ENCODE results near the gene HNRNPA1.
"Not testable (repeated sequence)": the region's sequence is repeated elsewhere in the genome, so short reads cannot be mapped to it uniquely, and the experiment has no call there.

HNRNPA1 gene

DNA sequence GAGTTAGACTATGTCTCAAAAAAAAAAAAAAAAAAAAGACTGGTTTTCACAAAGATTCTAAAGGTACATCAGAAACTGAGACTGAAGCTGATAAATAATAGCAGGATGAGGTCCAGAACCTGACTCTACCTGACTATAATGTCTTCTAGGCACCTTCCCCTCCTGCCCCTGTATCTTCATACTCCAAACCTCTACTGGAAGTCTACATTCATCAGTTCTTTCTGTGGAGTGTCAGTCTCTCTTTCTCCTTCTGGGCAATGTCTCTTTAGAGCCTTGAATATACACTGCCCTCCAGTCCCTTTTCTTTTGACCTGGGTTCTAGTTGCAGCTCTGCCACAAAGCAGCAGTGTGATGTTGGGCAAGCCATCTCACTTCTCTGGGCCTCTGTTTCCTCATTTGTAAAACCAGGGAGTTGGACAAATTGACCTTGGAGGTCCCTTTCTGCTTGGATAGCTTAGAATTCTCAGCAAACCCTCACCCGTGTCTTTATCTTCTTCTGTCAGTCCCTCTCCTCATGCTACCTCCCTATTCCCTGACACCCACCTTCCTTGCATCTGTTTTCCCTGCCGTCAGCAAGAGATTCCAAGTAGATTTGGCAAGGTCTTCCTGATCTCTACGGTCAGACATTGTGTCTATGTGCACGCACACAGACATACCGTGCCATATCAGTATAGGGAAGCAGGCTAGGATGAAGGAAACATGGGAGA, 16.0 kb downstream of the HNRNPA1 start:
- in situ Hi-C loops (cut with MboI; ENCODE audit: low sequenced_read_pairs), result no loop called here

DNA sequence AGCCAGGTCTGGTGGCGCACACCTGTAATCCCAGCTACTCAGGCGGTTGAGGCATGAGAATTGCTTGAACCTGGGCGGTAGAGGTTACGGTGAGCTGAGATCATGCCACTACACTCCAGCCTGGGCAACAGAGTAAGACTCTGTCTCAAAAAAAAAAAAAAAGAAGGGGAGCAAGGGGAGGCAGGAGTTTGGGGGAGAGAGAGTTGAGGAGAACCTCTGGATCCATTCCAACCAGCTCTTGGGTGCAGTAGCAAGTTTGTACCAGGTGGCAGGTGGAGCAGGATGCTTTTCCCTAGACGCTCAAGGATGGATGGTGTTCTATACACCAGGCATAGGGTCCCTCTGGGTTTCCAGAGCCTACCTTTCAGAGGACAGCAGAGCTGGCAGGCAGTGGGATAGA, 18.4 kb downstream of the HNRNPA1 start:
- in situ Hi-C loops (cut with MboI; ENCODE audit: low sequenced_read_pairs), result no loop called here

DNA sequence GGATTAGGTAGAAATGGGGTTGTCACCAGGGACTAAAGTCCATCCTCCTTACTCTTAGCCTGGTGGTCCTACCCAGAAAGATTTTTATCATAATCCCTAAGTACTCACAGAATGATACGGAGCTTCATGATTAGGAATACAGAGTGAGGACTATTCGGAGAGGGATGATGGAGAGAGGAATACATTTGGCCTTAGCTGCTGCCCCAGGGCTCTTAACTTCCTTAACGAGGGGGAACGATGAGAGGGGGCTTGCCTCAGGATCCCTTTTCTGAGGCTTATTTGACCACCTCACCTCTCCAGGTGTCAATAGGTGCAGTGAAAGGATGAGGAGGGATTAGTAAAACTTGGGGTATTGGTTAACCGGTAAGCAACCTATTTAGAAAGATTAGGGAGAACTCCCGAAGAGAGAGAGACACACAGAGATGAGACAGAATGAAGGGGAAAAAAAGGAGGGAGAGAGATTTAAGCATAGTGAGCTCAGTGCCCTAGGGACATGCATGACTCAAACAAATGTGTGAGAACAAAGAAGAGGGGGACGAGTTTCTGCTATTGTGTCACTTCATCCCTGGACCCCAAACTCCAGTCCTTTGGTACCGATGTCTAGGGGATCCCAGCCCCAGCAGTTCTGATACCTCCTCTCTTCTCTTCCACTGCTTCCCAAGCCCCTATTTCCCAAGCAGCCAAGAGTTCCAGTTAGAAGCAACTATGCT, 19.1 kb downstream of the HNRNPA1 start:
- in situ Hi-C loops (cut with MboI; ENCODE audit: low sequenced_read_pairs), result no loop called here

DNA sequence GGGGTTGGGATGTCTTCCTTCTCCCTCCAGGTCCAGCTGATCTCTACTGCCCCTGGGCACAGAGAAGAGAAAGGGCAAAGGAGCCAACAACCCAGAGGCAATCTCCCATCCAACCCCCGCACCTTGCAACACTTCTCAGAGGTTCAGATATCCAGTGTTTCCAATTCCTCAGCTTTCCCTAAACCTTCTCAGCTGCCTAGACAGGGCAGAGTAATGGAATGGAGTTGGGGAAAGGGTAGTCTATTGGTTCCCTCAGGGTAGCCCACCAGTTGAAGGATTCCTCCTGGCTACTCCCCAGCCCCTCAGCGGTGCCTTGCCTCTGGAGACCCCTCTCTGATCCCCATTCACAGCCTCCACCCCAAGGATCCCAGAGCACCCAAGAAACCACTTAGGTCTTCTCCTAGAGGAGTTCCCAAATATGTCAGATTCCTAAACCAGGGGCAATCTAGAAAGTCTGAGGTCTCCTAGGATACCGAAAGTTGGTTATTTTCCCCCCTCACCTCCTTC, 19.8 kb downstream of the HNRNPA1 start:
- in situ Hi-C loops (cut with MboI; ENCODE audit: low sequenced_read_pairs), result no loop called here

DNA sequence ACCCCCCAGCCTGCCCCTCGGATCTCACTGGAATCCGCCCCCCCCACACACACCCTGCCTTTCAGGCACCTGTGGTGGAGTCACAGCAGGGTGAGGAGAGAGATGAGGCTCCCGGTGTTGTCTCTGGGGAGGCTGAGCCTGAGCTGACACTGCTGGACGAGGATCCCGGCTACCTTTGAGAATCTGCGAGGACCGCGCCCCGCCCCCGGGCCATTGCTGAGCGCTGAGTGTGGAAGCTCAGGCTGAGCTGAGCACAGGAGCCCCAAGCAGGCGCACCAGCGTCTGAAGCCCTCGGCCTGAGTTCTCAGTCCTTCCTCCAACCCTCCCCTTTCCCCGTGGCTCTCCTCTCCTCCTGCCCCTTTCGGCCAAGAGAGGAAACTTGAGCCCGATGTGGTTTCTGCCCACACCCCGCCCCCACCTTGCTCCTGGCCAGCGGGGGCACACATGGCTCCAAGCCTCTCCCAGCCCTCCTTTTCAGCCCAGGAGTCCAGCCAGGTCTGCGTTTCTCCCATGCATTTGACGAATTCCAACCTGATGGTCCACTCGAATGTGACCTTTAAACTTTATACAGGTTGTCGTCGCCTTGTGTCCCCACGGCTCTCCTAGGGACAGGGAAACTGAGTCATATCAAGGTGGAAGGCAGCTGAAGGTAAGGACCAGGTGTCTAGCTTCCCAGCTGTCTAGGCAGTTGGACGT, 20.4 kb downstream of the HNRNPA1 start, which contains the start of gene NFE2:
Gene NFE2, minus strand, starts transcription at position 284 of the 696 bp plus-strand sequence. CDS start 5,767 bp downstream, outside the sequence.
- in situ Hi-C loops (cut with MboI; ENCODE audit: low sequenced_read_pairs), result no loop called here

DNA sequence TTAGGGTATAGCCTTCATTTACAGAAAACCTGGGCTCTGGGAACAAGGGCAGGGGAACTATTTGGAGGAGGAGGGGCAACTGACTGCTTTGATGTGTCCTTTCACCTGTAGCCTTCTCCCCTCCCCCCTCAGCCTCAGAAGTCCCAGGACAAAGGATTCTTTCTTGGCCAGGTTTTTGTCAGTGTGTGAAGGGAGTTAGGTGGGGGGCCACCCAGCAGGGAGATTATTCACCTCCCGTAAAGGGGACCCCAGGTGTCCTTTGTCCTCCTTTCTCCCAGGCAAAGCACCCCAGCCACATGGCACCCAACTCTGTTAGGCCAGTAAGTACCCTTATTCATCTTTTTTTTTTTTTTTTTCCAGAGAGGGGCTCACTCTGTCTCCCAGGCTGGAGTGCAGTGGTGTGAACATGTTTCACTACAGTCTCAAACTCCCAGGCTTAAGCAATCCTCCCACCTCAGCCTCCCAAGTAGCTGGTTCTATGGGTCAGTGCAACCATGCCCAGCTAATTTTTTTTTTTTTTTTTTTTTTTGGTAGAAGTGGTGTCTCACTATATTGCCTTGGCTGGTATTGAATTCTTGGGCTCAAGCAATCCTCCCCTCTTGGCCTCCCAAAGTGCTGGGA, 21.0 kb downstream of the HNRNPA1 start:
- in situ Hi-C loops (cut with MboI; ENCODE audit: low sequenced_read_pairs), result no loop called here

DNA sequence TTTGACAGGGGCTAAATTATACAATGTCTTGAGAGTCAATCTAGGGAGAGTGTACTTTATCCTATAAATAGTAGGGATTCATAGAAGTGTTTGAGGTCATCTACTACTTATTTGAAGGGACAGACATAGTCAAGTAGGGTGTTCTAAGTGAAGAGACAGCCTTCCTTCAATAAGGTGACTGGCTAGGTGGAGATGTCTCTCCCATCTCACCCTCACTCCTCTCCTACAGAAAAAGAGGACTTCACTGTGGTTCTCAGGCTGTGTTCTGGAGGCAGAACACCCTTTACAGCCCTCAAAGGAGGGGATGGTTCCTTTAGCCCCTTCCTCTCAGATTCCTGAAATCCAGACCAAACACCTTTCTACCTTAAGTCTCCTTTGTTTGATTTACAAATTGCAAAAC, 23.1 kb downstream of the HNRNPA1 start:
- in situ Hi-C loops (cut with MboI; ENCODE audit: low sequenced_read_pairs), result no loop called here

DNA sequence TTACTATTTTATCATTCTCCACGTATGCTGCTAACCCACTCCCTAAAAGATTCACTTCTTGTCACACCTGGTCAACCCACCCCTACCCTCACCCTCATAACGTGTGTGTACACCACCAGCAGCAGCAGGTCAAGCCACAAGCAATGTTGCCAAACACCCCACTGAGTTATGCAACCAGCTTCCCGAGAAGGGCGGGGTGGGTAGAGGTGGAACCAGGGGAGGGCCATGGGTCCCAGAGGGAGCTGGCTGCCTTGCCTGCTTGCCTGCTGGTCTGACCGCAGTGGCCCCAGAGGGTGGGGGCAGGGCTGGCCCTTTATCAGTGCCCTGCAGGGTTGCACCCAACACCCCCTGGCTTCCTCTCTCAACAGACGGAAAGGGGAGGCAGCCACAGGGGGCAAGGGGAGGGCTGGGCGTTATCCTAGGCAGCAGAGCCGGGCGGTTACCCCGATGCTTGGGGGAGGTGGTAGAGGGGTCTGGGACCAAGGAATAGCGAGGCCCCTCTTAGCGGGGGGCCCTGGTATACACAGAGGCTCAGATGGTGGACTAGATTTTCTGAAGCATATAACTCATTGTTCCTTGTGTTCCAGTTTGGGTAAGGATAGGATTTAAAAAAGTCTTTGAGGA, 23.8 kb downstream of the HNRNPA1 start:
- in situ Hi-C loops (cut with MboI; ENCODE audit: low sequenced_read_pairs), result no loop called here

DNA sequence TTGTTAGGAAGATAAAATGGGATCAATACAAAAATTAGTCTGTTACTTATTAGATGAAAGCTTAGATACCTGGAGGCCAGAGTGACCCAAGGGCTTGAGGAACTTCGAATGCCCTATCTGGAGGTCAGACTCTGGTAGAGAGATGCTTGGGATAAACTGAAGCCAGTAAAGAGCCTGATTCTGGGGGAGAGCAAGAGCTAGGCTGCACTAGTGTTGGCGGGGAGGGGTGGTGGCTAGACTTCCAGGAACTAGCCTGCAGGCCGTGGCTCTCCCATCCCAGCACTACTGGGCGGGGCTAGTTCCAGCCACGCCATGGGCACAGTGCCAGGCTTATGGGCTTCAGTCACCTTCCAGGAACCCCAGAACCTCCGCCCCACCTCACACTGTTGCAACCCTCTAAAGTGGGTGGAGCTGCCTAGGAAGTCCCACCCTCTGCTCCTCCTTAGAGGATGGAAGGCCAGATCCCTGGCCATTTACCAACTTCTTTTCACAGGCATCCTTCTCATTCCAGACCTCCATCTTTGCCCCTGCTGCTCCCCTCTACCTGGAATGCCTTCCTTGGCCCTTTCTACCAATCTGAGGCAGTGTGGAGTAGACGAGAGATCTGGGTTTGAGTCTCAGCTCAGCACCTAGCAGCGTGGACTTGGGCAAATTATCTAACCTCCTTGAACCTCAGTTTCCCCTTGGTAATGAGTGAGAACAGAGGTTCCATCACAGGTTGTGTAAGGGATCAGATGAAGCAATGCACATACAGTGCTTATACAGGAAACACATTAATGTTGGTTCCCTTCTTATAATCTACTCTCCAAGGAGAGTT, 26.6 kb downstream of the HNRNPA1 start:
- in situ Hi-C loops (cut with MboI; ENCODE audit: low sequenced_read_pairs), result no loop called here

DNA sequence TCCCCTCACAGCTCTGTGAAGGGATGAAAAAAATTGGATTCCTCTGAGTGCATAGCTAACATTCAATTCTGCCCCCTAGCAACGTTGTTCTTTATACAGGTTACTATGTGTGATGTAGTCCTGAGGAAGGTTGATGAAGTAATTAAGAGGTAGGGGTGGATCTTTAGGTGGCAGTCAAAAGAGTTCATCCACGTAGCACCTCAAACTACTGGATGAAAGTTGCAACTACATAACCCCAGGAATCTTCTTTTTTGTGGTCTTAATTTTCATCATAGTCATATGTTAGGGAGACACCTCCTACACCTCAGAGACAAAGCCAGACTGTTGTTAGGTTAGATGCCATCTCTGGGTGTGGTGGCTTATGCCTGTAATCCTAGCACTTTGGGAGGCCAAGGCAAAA, 30.5 kb downstream of the HNRNPA1 start:
- in situ Hi-C loops (cut with MboI; ENCODE audit: low sequenced_read_pairs), result no loop called here

DNA sequence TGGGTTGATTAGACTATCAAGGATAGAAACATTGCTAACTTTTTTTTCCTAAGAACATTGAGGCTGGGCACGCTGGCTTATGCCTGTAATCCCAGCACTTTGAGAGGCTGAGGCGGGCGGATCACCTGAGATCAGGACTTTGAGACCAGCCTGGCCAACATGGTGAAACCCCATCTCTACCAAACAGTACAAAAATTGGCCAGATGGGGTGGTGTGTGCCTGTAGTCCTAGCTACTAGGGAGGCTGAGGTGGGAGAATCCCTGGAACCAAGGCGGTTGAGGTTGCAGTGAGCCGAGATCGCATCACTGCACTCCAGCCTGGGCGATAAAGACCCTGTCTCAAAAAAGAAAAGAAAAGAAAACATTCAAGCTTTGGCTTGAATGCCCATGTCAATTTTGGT, 31.8 kb downstream of the HNRNPA1 start:
- in situ Hi-C loops (cut with MboI; ENCODE audit: low sequenced_read_pairs), result not testable (repeated sequence)

DNA sequence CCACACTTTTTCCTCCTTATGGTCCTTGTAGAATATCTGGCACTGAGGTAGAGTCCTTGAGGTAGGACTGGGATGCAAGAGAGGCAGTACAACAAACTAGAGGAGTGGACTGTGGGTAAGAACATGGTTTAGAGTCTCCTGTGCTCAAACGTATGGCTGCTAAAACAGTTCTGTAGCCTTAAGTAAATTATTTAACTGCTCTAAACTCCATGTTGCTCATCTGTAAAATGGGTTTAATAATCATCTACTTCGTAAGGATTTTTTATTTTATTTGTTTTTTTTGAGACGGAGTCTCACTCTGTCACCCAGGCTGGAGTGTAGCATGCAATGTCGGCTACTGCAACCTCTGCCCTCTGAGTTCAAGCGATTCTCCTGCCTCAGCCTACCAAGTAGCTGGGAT, 40.8 kb downstream of the HNRNPA1 start:
- in situ Hi-C loops (cut with MboI; ENCODE audit: low sequenced_read_pairs), result no loop called here

DNA sequence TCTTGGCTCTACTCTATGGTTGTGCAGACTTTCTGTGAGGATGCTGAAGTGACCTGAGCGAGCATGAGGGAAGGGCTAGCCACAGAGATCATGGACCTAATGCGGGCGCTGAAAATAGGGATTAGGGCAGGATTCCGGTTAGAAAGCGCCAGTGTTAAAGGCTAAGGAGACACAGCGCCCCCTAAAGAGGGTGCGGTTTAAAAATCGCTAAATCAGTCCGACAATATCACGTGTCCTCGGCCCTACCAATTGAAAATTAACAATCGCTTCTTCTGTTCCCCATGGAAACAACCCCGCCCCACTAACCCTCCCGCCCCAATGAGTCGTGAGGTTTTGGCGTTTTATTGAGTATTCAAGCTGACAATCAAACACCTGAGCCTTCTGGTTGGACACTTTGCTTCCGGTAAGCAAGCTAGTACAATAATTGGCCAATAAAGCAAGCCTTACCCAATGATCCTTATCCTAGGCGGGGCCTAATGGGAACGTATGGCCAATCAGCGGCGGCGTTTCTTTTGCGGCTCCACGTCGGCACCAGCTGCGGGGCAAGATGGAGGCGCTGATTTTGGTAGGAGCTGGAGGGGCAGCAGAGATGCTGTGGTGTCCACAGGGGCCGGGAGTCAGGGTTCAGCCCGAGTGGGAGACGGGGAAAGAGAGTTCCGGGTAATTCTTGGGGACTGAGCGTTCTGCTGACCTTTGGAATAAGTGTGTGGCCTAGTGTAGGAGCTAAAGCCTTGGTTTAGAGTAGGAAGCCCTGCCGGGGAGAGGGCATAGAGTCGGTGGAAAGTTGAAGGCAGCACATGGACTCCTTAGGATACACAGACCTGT, 44.3 kb downstream of the HNRNPA1 start, which contains the start of gene COPZ1:
Gene COPZ1, plus strand, starts transcription at position 515 of the 825 bp plus-strand sequence. Its CDS starts 33 bp downstream, at position 548.
- in situ Hi-C loops (cut with MboI; ENCODE audit: low sequenced_read_pairs), result loop anchor here (5.0 kb wide), 1 partner anchor 33 kb away; no protein-coding TSS in a partner anchor

DNA sequence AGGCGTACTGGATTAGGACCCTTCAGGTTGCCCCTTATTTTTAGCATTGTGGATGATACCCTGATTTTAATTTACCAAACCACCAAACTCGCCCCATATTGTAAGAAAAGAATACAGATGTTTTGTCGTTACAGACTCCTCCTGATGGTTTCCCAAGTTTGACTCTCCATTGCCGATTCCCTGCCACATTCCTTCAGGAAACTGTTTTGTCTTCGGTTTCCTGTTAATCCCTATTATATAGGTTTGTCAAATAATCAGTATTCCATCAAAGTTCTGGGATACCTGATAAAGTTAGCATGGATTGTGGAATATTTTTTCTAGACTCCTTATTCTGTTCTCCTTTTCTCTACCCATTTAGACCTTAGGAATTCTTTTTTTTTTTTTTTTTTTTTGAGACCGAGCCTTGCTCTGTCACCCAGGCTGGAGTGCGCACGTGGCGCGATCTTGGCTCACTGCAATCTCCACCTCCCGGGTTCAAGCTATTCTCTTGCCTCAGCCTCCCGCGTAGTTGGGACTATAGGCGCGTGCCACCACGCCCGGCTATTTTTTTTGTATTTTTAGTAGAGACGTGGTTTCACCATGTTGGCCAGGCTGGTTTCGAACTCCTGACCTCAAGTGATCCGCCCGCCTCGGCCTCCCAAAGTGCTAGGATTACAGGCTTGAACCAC, 45.0 kb downstream of the HNRNPA1 start:
- in situ Hi-C loops (cut with MboI; ENCODE audit: low sequenced_read_pairs), result loop anchor here (5.0 kb wide), 1 partner anchor 33 kb away; no protein-coding TSS in a partner anchor

DNA sequence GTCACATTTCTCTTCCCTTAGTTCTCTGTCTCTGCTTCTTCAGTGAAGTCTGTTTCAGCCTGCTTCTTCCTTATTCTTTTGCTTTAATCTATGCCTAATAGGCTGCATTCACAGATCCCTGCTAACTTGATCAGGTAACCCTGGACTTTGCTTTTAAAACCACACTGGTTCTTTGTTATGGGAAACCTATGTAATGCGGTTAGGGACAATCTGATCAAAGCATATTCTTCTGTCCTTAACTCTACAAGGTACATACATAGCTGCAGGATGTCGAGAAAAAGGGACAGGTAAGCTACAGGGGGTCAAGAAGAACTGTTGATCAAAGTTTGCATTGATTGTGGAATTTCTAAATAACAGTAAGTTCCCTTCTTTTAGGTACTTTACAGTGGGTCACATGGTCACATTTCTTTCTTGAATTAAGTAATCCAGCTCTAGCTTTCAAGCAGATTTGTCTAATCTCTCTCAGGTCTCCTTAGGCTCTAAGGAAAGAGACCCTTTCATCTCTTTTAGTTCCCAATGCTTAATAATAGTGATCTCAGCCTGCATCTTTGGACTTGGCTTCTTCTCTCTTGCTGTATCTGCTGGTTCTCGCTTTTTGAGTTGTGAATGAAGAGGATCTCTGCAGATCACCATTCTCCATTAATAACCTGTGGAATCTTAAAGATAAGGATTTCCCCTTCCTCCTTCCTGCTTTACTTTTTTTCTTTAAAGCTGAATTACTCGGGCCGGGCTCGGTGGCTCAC, 48.2 kb downstream of the HNRNPA1 start:
- in situ Hi-C loops (cut with MboI; ENCODE audit: low sequenced_read_pairs), result loop anchor here (5.0 kb wide), 1 partner anchor 36 kb away; no protein-coding TSS in a partner anchor

DNA sequence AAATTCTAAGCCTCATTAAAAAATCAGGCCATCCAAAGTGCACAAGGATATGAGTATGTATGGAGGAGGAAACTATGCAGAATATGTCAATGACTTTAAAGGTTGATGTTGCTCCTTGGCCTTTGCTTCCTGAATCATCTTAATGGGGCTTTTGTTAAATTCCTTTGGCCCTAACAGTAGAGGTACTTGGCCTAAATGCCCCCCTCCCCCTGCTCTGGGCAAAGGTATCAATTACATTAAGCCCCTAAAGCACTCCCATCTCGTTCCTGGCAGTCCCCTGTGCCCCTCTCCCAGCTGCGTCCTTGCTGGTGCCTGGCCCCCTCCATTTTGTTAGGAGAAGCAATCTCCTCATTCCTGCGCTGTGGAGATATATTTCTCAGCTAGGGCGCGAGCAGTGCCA, 49.2 kb downstream of the HNRNPA1 start:
- in situ Hi-C loops (cut with MboI; ENCODE audit: low sequenced_read_pairs), result loop anchor here (5.0 kb wide), 1 partner anchor 37 kb away; no protein-coding TSS in a partner anchor

DNA sequence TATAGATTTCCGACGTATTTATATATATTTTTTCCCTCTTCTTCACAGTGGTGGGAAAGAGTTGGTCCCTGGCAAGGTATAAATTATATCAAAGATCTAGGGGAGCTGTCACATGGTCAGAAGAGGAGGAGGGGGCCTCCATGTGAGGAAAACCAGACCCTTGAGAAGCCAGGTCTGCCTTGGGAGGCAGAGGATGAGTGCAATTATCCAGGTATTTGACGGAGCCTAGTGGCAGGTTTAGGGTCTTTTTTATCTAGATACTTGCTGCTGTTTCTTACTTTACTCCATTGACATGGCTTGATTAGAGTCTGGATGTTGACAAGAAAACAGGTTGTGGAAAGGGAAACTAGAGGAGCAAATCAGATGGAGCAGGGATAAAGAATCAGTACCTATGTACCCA, 49.9 kb downstream of the HNRNPA1 start:
- in situ Hi-C loops (cut with MboI; ENCODE audit: low sequenced_read_pairs), result no loop called here

Measured in HL-60/S4 (cell line).